ENCODE results near the gene TARS2. TPM values are rescaled to one million over a fixed set of nuclear protein-coding genes. Genes with fewer than 3 reads are reported as not detected.

Gene TARS2
- total and polyA plus RNA-seq, 2 experiments from 2014 or later = 10.1 to 19.2 TPM

GRCh38 chr1:150549496-150550221 lies 62.4 kb downstream of the TARS2 start:
- WGBS (ENCODE audit: low lambda C conversion rate, missing lambda C conversion rate) = 22% methylated on average over 29 of the region's 43 CpGs
- no peaks in the 10 kb centered on the region for H3K79me2 ChIP-seq
- H3K4me1 ChIP-seq (ENCODE audit: insufficient read depth) = peaks cover 29% of the 10 kb centered on the region
- no peaks in the 10 kb centered on the region for H3K36me3 ChIP-seq (replicated peaks; ENCODE audit: insufficient read depth, low read depth)
- H3K27ac ChIP-seq = peak overlapping the region; percentile 82
- no peak overlapping the region for H2AFZ ChIP-seq
- no peaks in the 10 kb centered on the region for H4K20me1 ChIP-seq (ENCODE audit: insufficient read depth, poor library complexity, severe bottlenecking)
- peak; percentile 8 for DNase-seq (ENCODE audit: low spot score)
- H3K9me2 ChIP-seq (replicated peaks; ENCODE audit: insufficient read depth) = no peaks in the 10 kb centered on the region
- TF ChIP-seq EZH2 (IDR thresholded peaks at IDR 0.05; ENCODE audit: borderline replicate concordance) (no peak), CTCF (IDR thresholded peaks at IDR 0.05; ENCODE audit: poor library complexity) (no peak), EZH2phosphoT487 (IDR thresholded peaks at IDR 0.05; ENCODE audit: low read depth, severe bottlenecking, unreplicated experiment) (no peak)
- H3K4me3 ChIP-seq = peak overlapping the region; percentile 82
- peak overlapping the region; percentile 98 for H3K4me2 ChIP-seq
- H3K27me3 ChIP-seq = no peaks in the 10 kb centered on the region
- no peaks in the 10 kb centered on the region for H3K9me3 ChIP-seq (ENCODE audit: low read depth)

GRCh38 chr1:150550222-150551050 lies 63.2 kb downstream of the TARS2 start:
- Histone ChIP-seq H4K20me1 (ENCODE audit: insufficient read depth, poor library complexity, severe bottlenecking) (no peaks in the 10 kb centered on the region), H3K36me3 (replicated peaks; ENCODE audit: insufficient read depth, low read depth) (no peaks in the 10 kb centered on the region), H3K4me1 (ENCODE audit: insufficient read depth) (peaks cover 29% of the 10 kb centered on the region), H3K9me2 (replicated peaks; ENCODE audit: insufficient read depth) (no peaks in the 10 kb centered on the region), H3K9me3 (ENCODE audit: low read depth) (no peaks in the 10 kb centered on the region), H3K4me3 (no peak overlapping the region), H3K79me2 (no peaks in the 10 kb centered on the region), H3K27me3 (no peaks in the 10 kb centered on the region), H2AFZ (no peak overlapping the region), H3K27ac (peak overlapping the region; percentile 82), H3K4me2 (peak overlapping the region; percentile 98)
- DNase-seq (ENCODE audit: low spot score) = peak; percentile 39
- no peak for TF ChIP-seq CTCF (IDR thresholded peaks at IDR 0.05; ENCODE audit: poor library complexity)
- no peak for TF ChIP-seq EZH2phosphoT487 (IDR thresholded peaks at IDR 0.05; ENCODE audit: low read depth, severe bottlenecking, unreplicated experiment)
- no peak for TF ChIP-seq EZH2 (IDR thresholded peaks at IDR 0.05; ENCODE audit: borderline replicate concordance)
- WGBS (ENCODE audit: low lambda C conversion rate, missing lambda C conversion rate) = 63% methylated on average over 22 of the region's 22 CpGs

- no peaks in the 10 kb centered on the region for H3K36me3 ChIP-seq (replicated peaks; ENCODE audit: insufficient read depth, low read depth)
- 90% methylated on average over 11 of the region's 11 CpGs for WGBS (ENCODE audit: low lambda C conversion rate, missing lambda C conversion rate)
- H4K20me1 ChIP-seq (ENCODE audit: insufficient read depth, poor library complexity, severe bottlenecking) = no peaks in the 10 kb centered on the region
- no peak overlapping the region for H2AFZ ChIP-seq
- no peak for TF ChIP-seq EZH2 (IDR thresholded peaks at IDR 0.05; ENCODE audit: borderline replicate concordance)
- H3K4me2 ChIP-seq = peak overlapping the region; percentile 98
- no peaks in the 10 kb centered on the region for H3K9me3 ChIP-seq (ENCODE audit: low read depth)
- peak overlapping the region; percentile 82 for H3K27ac ChIP-seq
- H3K4me1 ChIP-seq (ENCODE audit: insufficient read depth) = peaks cover 29% of the 10 kb centered on the region
- no peak overlapping the region for H3K4me3 ChIP-seq
- H3K27me3 ChIP-seq = no peaks in the 10 kb centered on the region
- no peaks in the 10 kb centered on the region for H3K9me2 ChIP-seq (replicated peaks; ENCODE audit: insufficient read depth)
- no peaks in the 10 kb centered on the region for H3K79me2 ChIP-seq
- no peak for DNase-seq (ENCODE audit: low spot score)
These were observed 64.0 kb downstream of the TARS2 start for GRCh38 chr1:150551051-150551783.
